ENCODE data around the gene CCR1.
A peak's percentile ranks its signal among the peaks of the same experiment; 100 is the strongest.
"Not testable (repeated sequence)": the region's sequence is repeated elsewhere in the genome, so short reads cannot be mapped to it uniquely, and the experiment has no call there.

CCR1 gene

DNA sequence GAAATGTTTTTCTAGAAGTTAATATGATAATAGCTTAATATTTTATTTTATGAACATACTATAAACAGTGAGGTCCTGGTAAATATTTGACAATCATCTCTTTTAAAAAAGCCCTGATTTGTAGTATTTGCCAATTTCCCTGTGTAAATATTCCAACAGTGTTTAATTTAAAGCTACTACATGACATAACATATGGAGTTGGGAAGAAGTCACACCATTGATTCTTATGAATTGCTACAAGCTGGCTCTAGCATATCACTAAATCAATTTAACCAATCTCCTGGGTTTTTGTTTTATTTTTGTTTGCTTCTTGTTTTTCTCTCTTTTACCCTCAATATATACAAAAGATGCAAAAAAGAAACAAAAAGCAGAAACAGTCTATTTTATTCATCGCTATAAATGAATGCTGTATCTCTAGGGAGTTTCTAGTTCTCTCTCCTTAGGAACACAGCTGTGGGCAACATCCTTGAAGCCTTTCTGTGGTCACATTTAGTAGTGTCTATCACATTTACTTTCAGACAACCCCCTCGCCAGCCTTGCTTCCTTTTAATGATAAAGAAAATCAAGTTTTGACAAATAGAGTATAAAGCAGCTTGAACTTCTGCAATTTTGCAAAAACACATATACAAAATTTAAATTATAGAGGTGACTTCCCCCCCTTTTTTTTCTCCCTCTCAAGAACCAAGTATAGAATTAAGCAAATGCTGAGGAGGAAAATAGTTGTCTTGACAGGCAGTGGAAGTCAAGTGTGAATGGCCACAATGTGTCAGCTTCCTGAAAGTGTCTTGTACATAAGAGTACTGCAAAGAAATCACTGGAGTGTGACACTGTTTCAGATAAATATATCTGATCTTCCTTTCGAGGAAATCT, 21.4 kb downstream of the CCR1 start:
- Histone ChIP-seq H3K4me2 (peak overlapping the region; percentile 70 to 90 (median 83)), H4K20me1 (no peaks in the 10 kb centered on the region; a peak in 1 of 22 replicates), H3K4me1 (peaks cover 58 to 91% (median 78%) of the 10 kb centered on the region in 10 experiments), H3K9me3 (replicated peaks in 1 of 11) (peaks cover 0 to 39% (median 24%) of the 10 kb centered on the region in 11 experiments; a peak in 15 of 22 replicates), H3K27me3 (no peaks in the 10 kb centered on the region), H3K36me3 (no peaks in the 10 kb centered on the region; a peak in 1 of 22 replicates), H3K9ac (peak overlapping the region in 10 of 11 experiments; percentile 49 to 70 (median 64); a peak in 19 of 22 replicates), H3K27ac (peak overlapping the region; percentile 41 to 88 (median 79); a peak in 21 of 22 replicates), H3K4me3 (peak overlapping the region in 5 of 10 experiments; percentile 18 to 44 (median 30); a peak in 9 of 20 replicates)
- TF ChIP-seq Cebpa-rat (IDR thresholded peaks at IDR 0.05), result 0 out of 22 replicates have a peak, but pooled peaks of 1 of the 11 experiments have one; percentile 11

- Histone ChIP-seq H4K20me1 (no peaks in the 10 kb centered on the region; a peak in 1 of 22 replicates), H3K4me2 (peak overlapping the region in 8 of 11 experiments; percentile 60 to 85 (median 78); a peak in 12 of 22 replicates), H3K4me3 (peak overlapping the region in 1 of 10 experiments; percentile 5; a peak in 1 of 20 replicates), H3K27ac (peak overlapping the region in 9 of 11 experiments; percentile 7 to 86 (median 64); a peak in 14 of 22 replicates), H3K27me3 (no peaks in the 10 kb centered on the region), H3K9ac (peak overlapping the region in 1 of 11 experiments; percentile 23; a peak in 2 of 22 replicates), H3K9me3 (replicated peaks in 1 of 11) (peaks cover 0 to 38% (median 24%) of the 10 kb centered on the region in 11 experiments; a peak in 15 of 22 replicates), H3K36me3 (no peaks in the 10 kb centered on the region; a peak in 1 of 22 replicates), H3K4me1 (peaks cover 53 to 69% (median 64%) of the 10 kb centered on the region in 10 experiments)
- no peak for TF ChIP-seq Cebpa-rat (IDR thresholded peaks at IDR 0.05)
These were observed 23.6 kb downstream of the CCR1 start for GRCh38 chr3:46184469-46184868.

- Histone ChIP-seq H3K4me2 (peak overlapping the region; percentile 34 to 85 (median 70)), H3K4me1 (peaks cover 43 to 58% (median 52%) of the 10 kb centered on the region in 10 experiments), H3K4me3 (no peak overlapping the region), H3K27me3 (no peaks in the 10 kb centered on the region), H4K20me1 (no peaks in the 10 kb centered on the region; a peak in 1 of 22 replicates), H3K9me3 (replicated peaks in 1 of 11) (peaks cover 1 to 38% (median 26%) of the 10 kb centered on the region in 11 experiments; a peak in 17 of 22 replicates), H3K36me3 (no peaks in the 10 kb centered on the region; a peak in 1 of 22 replicates), H3K9ac (peak overlapping the region in 4 of 11 experiments; percentile 1 to 23 (median 6); a peak in 5 of 22 replicates), H3K27ac (peak overlapping the region in 9 of 11 experiments; percentile 13 to 86 (median 66); a peak in 17 of 22 replicates)
- TF ChIP-seq Cebpa-rat (IDR thresholded peaks at IDR 0.05), result no peak
These were observed 24.8 kb downstream of the CCR1 start for GRCh38 chr3:46183330-46183729.

DNA sequence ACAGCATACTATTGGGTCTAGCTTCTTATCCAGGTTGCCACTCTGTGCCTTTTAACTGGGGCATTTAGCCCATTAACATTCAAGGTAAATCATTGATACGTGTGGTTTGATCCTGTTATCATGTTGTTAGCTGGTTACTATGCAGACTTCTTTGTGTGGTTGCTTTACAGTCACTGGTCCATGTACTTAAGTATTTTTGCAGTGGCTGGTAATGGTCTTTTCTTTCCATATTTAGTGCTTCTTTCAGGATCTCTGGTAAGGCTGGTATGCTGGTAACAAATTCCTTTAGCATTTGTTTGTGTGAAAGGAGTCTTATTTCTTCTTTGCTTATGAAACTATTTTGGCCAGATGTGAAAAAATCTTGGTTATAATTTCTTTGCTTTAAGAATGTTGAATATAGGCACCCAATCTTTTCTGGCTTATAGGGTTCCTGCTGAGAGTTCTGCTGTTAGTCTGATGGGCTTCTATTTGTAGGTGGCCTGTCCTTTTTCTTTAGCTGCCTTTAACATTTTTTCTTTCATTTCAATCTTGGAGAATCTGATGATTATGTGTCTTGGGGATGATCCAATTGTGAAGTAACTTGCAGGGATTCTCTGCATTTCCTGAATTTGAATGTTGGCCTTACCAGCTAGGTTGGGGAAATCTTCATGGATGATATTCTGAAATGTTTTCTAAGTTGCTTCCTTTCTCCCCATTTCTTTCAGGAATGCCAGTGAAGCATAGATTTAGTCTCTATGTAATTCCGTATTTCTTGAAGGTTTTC, 39.3 kb downstream of the CCR1 start:
- Histone ChIP-seq H3K36me3 (0 out of 22 replicates have a peak, but pooled peaks cover 0 to 3% (median 0%) of the 10 kb centered on the region in 11 experiments), H3K4me3 (no peak overlapping the region), H3K27me3 (no peaks in the 10 kb centered on the region), H4K20me1 (no peaks in the 10 kb centered on the region), H3K9ac (no peak overlapping the region), H3K4me1 (peaks cover 0 to 9% (median 0%) of the 10 kb centered on the region in 10 experiments; a peak in 4 of 20 replicates), H3K4me2 (no peak overlapping the region), H3K9me3 (replicated peaks in 1 of 11) (peaks cover 24 to 59% (median 41%) of the 10 kb centered on the region in 11 experiments), H3K27ac (no peak overlapping the region)
- TF ChIP-seq Cebpa-rat (IDR thresholded peaks at IDR 0.05), result no peak

GRCh38 chr3:46163556-46164041, 44.5 kb downstream of the CCR1 start:
- Histone ChIP-seq H3K9ac (no peak overlapping the region), H3K4me2 (peak overlapping the region in 2 of 11 experiments; percentile 44 to 68; a peak in 4 of 22 replicates), H3K27me3 (no peaks in the 10 kb centered on the region), H3K9me3 (replicated peaks in 1 of 11) (peaks cover 21 to 44% (median 32%) of the 10 kb centered on the region in 11 experiments), H3K27ac (peak overlapping the region in 2 of 11 experiments; percentile 10 to 16; a peak in 2 of 22 replicates), H3K4me3 (no peak overlapping the region), H3K4me1 (peaks cover 0 to 31% (median 0%) of the 10 kb centered on the region in 10 experiments; a peak in 6 of 20 replicates), H4K20me1 (no peaks in the 10 kb centered on the region), H3K36me3 (0 out of 22 replicates have a peak, but pooled peaks cover 0 to 3% (median 0%) of the 10 kb centered on the region in 11 experiments)
- TF ChIP-seq Cebpa-rat (IDR thresholded peaks at IDR 0.05), result no peak

DNA sequence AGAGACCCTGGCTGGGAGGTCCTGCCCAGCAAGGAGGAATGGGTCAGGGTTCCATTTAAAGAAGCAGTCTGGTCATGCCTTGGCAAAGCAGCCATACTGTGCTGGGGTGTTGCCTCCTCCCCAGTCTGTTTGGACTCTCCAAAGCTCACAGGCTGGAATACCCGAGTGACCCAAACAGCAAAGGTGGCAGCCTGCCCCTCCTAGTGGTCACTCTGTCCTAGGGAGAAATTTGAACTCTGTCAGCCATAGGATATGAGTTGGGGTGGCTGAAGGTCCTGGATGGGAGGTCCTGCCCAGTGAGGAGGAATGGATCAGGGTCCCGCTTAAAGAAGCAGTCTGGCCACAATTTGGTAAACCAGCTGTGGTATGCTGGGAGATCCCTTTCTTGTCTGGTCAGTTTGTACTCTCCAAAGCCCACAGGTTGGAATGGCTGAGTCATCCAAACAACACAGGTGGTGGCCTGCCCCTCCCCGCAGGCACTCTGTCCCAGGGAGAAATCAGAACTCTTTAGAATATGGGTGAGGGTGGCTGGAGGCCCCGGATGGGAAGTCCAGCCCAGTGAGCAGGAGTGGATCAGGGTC, 45.0 kb downstream of the CCR1 start:
- no peaks in the 10 kb centered on the region for H4K20me1 ChIP-seq
- no peak overlapping the region for H3K4me3 ChIP-seq
- H3K4me2 ChIP-seq, result peak overlapping the region in 2 of 11 experiments; percentile 44 to 68; a peak in 4 of 22 replicates
- no peak overlapping the region for H3K9ac ChIP-seq
- H3K36me3 ChIP-seq, result 0 out of 22 replicates have a peak, but pooled peaks cover 0 to under 1% (median 0%) of the 10 kb centered on the region in 11 experiments
- H3K27me3 ChIP-seq, result no peaks in the 10 kb centered on the region
- H3K27ac ChIP-seq, result peak overlapping the region in 2 of 11 experiments; percentile 10 to 16; a peak in 2 of 22 replicates
- TF ChIP-seq Cebpa-rat (IDR thresholded peaks at IDR 0.05), result no peak
- peaks cover 21 to 44% (median 31%) of the 10 kb centered on the region in 11 experiments for H3K9me3 ChIP-seq (replicated peaks in 1 of 11)
- H3K4me1 ChIP-seq, result peaks cover 0 to 31% (median 0%) of the 10 kb centered on the region in 10 experiments; a peak in 6 of 20 replicates

- peaks cover 7 to 23% (median 13%) of the 10 kb centered on the region in 11 experiments; a peak in 16 of 22 replicates for H3K9me3 ChIP-seq (replicated peaks in 1 of 11)
- H3K4me3 ChIP-seq, H3K4me2 ChIP-seq, H3K9ac ChIP-seq, H4K20me1 ChIP-seq, H3K36me3 ChIP-seq, H3K27ac ChIP-seq, H3K27me3 ChIP-seq: not testable (repeated sequence)
- peaks cover 0 to 40% (median 6%) of the 10 kb centered on the region in 10 experiments; a peak in 10 of 20 replicates for H3K4me1 ChIP-seq
These were observed 50.4 kb downstream of the CCR1 start for GRCh38 chr3:46157685-46158084.

DNA sequence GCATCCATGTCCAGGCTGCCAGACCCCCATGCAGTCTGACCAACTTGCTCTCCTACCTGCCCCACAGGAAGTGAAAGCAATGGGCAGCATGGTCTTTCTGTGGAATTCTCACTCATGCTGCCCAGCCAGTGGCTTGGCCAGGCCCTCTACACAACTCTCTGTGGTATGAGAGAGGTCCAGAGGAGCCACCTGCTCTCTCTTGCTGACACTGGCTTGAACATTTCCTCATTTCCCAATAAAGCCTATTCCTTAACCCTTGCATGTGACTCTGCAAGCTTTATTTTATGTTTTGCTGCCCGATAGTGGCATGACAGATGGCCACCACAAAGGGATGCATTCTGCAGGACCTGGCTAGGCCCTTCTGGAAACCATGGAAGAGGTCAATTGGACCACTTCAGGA, 53.8 kb downstream of the CCR1 start:
- Histone ChIP-seq H3K27me3 (no peaks in the 10 kb centered on the region), H3K4me3 (no peak overlapping the region), H4K20me1 (no peaks in the 10 kb centered on the region), H3K4me2 (peak overlapping the region in 5 of 11 experiments; percentile 55 to 77 (median 74); a peak in 10 of 22 replicates), H3K36me3 (no peaks in the 10 kb centered on the region), H3K9me3 (replicated peaks in 1 of 11) (peaks cover 7 to 23% (median 13%) of the 10 kb centered on the region in 11 experiments; a peak in 16 of 22 replicates), H3K4me1 (peaks cover 0 to 25% (median 6%) of the 10 kb centered on the region in 10 experiments; a peak in 10 of 20 replicates), H3K9ac (no peak overlapping the region), H3K27ac (no peak overlapping the region; a peak in 1 of 22 replicates)
- no peak for TF ChIP-seq Cebpa-rat (IDR thresholded peaks at IDR 0.05)

Measured in BLaER1 treated with 17β-estradiol and CSF1 and Interleukin-3, amounts not matched to agents 10 nM and 100 nM (cell line).